IMR-90 (cell line): ENCODE measurements around the gene FRAS1.

ENCODE experiments used
- CEBPB ChIP-seq: IDR thresholded peaks from 2 replicates; pipeline ENCODE4 v1.6.1; 2012; ENCODE audit warnings: low read depth, low read length, improper control_type of control experiment
- CHD1 ChIP-seq: IDR thresholded peaks from 2 replicates; pipeline ENCODE4 v1.6.1; 2012; ENCODE audit warnings: low read depth, low read length, improper control_type of control experiment
- CTCF ChIP-seq: conservative IDR thresholded peaks from 2 replicates; pipeline ENCODE4 v1.5.1; 2012; ENCODE audit warnings: mild to moderate bottlenecking, low read depth, low read length, improper control_type of control experiment
- MAZ ChIP-seq: IDR thresholded peaks from 2 replicates; pipeline ENCODE4 v1.6.1; 2012; ENCODE audit warnings: low read depth, mild to moderate bottlenecking, low read length, improper control_type of control experiment, moderate library complexity, borderline replicate concordance
- MXI1 ChIP-seq: IDR thresholded peaks from 2 replicates; pipeline ENCODE4 v1.6.1; 2012; ENCODE audit warnings: low read depth, mild to moderate bottlenecking, low read length, moderate library complexity, borderline replicate concordance
- POLR2A ChIP-seq: IDR thresholded peaks from 2 replicates; pipeline ENCODE4 v1.6.1; 2012; ENCODE audit warnings: mild to moderate bottlenecking, low read depth, low read length
- RAD21 ChIP-seq: IDR thresholded peaks from 2 replicates; pipeline ENCODE4 v1.6.1; 2012; ENCODE audit warnings: low read length, improper control_type of control experiment
- RFX5 ChIP-seq: IDR thresholded peaks from 2 replicates; pipeline ENCODE4 v1.8.0; 2012; ENCODE audit warnings: low read depth, mild to moderate bottlenecking, low read length, moderate library complexity
- SMC3 ChIP-seq: fragments of 150-350 bp; IDR thresholded peaks from 2 replicates; pipeline ENCODE4 v1.6.1; 2016; ENCODE audit warnings: low read depth, mild to moderate bottlenecking, antibody characterized with exemption, low read length, moderate library complexity

GRCh38 chr4:78524009-78524408 lies 466.9 kb downstream of the FRAS1 start:
- TF ChIP-seq CTCF (no peak), POLR2A (no peak), RFX5 (no peak), CEBPB (no peak), SMC3 (no peak), MXI1 (no peak), RAD21 (no peak), CHD1 (no peak), MAZ (no peak)
